B cell (primary cell): ENCODE measurements around the gene PSORS1C1. TPM values are rescaled to one million over a fixed set of nuclear protein-coding genes. Genes with fewer than 3 reads are reported as not detected.
A peak's percentile ranks its signal among the peaks of the same experiment; 100 is the strongest.
"Not testable (repeated sequence)": the region's sequence is repeated elsewhere in the genome, so short reads cannot be mapped to it uniquely, and the experiment has no call there.

Source experiments
- ATAC-seq: fragments of 200-7000 bp; cut with Tn5 transposase; one replicate; pipeline ENCODE4 v1.10.0; 2021; ENCODE audit warnings: low read depth, mild to moderate bottlenecking, moderate number of reproducible peaks, moderate library complexity
- CTCF ChIA-PET: fragments of 350-600 bp; sonication (Branson Sonifier 250); formaldehyde crosslinking; loops from one replicate; lab custom pipeline; 2021; ENCODE audit warnings: antibody characterized with exemption, inconsistent platforms; lab: Charles Lee
- POLR2A ChIA-PET: fragments of 350-600 bp; sonication (Branson Sonifier 250); formaldehyde crosslinking; loops from one replicate; lab custom pipeline; 2021; ENCODE audit warnings: antibody characterized with exemption; lab: Charles Lee
- DNase-seq: peaks from one replicate; pipeline ENCODE4 v3.0.0; 2013
- H2AFZ ChIP-seq: 2 replicates; pipeline ENCODE4 v1.6.1; 2012; ENCODE audit warnings: mild to moderate bottlenecking, low read depth, low read length; ENCODE audit not compliant: insufficient read depth, poor library complexity, severe bottlenecking
- H3K27ac ChIP-seq, 2 donors: 1 replicate in 1 of 2; 2 replicates in 1 of 2; pipeline ENCODE4 v1.5.1; 2012 to 2013; ENCODE audit warnings: low read length in 2 of 2, mild to moderate bottlenecking in 2 of 2, moderate library complexity in 1 of 2
- H3K27me3 ChIP-seq, 4 experiments: fragments of 200-600 bp in 1 of 4; sonication (generic) in 1 of 4; replicated peaks in 1 of 4; 1 replicate in 2 of 4; 2 replicates in 2 of 4; pipeline versions ENCODE4 v1.6.1 to v1.7.0; 2013 to 2016; ENCODE audit warnings: low read length in 3 of 4, mild to moderate bottlenecking in 2 of 4, mixed read lengths in 1 of 4, moderate library complexity in 1 of 4; ENCODE audit not compliant: insufficient read depth in 4 of 4, control insufficient read depth in 3 of 4; ENCODE audit errors: control extremely low read depth in 1 of 4
- H3K36me3 ChIP-seq, 2 experiments: replicated peaks in 1 of 2; 1 replicate in 1 of 2; 2 replicates in 1 of 2; pipeline versions ENCODE4 v1.6.1 to v1.7.1; 2013; ENCODE audit warnings: low read length in 1 of 2; ENCODE audit not compliant: insufficient read depth in 2 of 2, control insufficient read depth in 1 of 2; ENCODE audit errors: control extremely low read depth in 1 of 2, extremely low read depth in 1 of 2
- H3K4me1 ChIP-seq, 2 donors: fragments of 200-600 bp in 1 of 2; sonication (generic) in 1 of 2; 1 replicate in 1 of 2; 2 replicates in 1 of 2; pipeline versions ENCODE4 v1.5.1 to v1.6.1; 2013 to 2017; ENCODE audit warnings: low read length in 2 of 2; ENCODE audit not compliant: control insufficient read depth in 2 of 2, insufficient read depth in 2 of 2
- H3K4me2 ChIP-seq: replicated peaks from 2 replicates; pipeline ENCODE3; 2012; ENCODE audit warnings: mild to moderate bottlenecking, low read depth, low read length; ENCODE audit not compliant: poor library complexity, severe bottlenecking
- H3K4me3 ChIP-seq, 5 experiments: fragments of 200-600 bp in 1 of 5; sonication (generic) in 1 of 5; 1 replicate in 3 of 5; 2 replicates in 2 of 5; pipeline versions ENCODE4 v1.5.1 to v1.7.0; 2011 to 2016; ENCODE audit warnings: low read length in 4 of 5, mild to moderate bottlenecking in 4 of 5, low read depth in 2 of 5, control low read depth in 1 of 5, moderate library complexity in 1 of 5; ENCODE audit not compliant: insufficient read depth in 1 of 5; ENCODE audit errors: control extremely low read depth in 1 of 5, extremely low read depth in 1 of 5
- H3K79me2 ChIP-seq: fragments of 200-600 bp; sonication (generic); one replicate; pipeline ENCODE4 v1.6.0; 2016; ENCODE audit warnings: low read length; ENCODE audit not compliant: control insufficient read depth, insufficient read depth
- H3K9ac ChIP-seq: fragments of 200-600 bp; sonication (generic); 2 replicates; pipeline ENCODE4 v1.6.1; 2017; ENCODE audit warnings: mild to moderate bottlenecking, low read length, moderate library complexity
- H3K9me3 ChIP-seq, 3 donors: one replicate each; pipeline versions ENCODE4 v1.6.1 to v1.7.1; 2013; ENCODE audit warnings: low read length in 2 of 3; ENCODE audit not compliant: control insufficient read depth in 2 of 3, insufficient read depth in 1 of 3; ENCODE audit errors: control extremely low read depth in 1 of 3
- H4K20me1 ChIP-seq: 2 replicates; pipeline ENCODE4 v1.6.0; 2012; ENCODE audit warnings: mild to moderate bottlenecking, low read length; ENCODE audit not compliant: insufficient read depth, control insufficient read depth, poor library complexity, severe bottlenecking
- H3K27ac Mint-ChIP-seq: one replicate; pipeline ENCODE4 v1.8.0; 2021; ENCODE audit warnings: mixed read lengths
- H3K27me3 Mint-ChIP-seq: one replicate; pipeline ENCODE4 v1.8.0; 2021; ENCODE audit warnings: mixed read lengths
- H3K4me1 Mint-ChIP-seq: one replicate; pipeline ENCODE4 v1.8.0; 2021; ENCODE audit warnings: mixed read lengths
- H3K4me3 Mint-ChIP-seq: one replicate; pipeline ENCODE4 v1.8.0; 2021; ENCODE audit warnings: mixed read lengths
- H3K9me3 Mint-ChIP-seq: one replicate; pipeline ENCODE4 v1.8.0; 2022; ENCODE audit warnings: mixed read lengths; ENCODE audit not compliant: insufficient read depth
- EZH2 ChIP-seq: IDR thresholded peaks from 2 replicates; pipeline ENCODE4 v1.6.1; 2012; ENCODE audit warnings: borderline replicate concordance, low read depth, mild to moderate bottlenecking, moderate library complexity, low read length; ENCODE audit not compliant: insufficient read depth, poor library complexity, severe bottlenecking
- WGBS: methylation state at CpG from one replicate; pipeline ENCODE4 v1.1.5; 2013; ENCODE audit warnings: missing lambda C conversion rate; ENCODE audit not compliant: insufficient coverage; 5-methylcytosine and 5-hydroxymethylcytosine counted together
- intact Hi-C: fragments of 100-400 bp; cut with micrococcal nuclease; formaldehyde crosslinking; loops from one replicate; pipeline ENCODE4 v1.10.0; 2022
- polyA plus RNA-seq: library from polyadenylated mRNA; depleted of rRNA; stranded (reverse); fragments of >200 nt; gene quantifications from 2 replicates; pipeline ENCODE4 v1.2.3, GENCODE V29; 2012
- total RNA-seq, 2 donors: library from RNA; stranded (reverse); fragments of 120-200 nt in 1 of 2; gene quantifications; 1 replicate in 1 of 2; 2 replicates in 1 of 2; pipeline versions ENCODE4 v1.2.3 to v1.2.4, GENCODE V29; 2013 to 2022
- TF ChIP-seq, protein P1 (sequence below): fragments of 200-600 bp; IDR thresholded peaks from one replicate; pipeline ENCODE4 v1.8.0; 2022; ENCODE audit warnings: antibody characterized with exemption, mild to moderate bottlenecking

Gene PSORS1C1
- total and polyA plus RNA-seq, 2 donors (not counting 1 experiment from before 2014, with no cell fraction given) = not detected

DNA sequence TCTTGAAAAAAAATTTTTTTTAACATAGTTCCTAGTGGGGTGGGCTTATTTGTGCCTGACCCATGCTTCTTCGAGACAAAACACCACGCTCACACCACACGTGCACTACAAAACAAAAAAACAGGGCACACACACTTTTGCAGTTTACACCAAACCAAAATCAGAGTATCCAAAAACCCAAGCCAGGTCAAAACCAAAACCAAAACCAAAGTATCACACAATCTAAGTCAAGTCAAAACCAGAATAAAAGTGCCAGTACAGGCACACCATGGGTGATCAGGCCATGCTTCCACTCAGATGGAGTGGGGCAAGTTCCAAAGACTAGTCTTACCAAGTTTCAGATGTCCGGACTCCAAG is 71.1 kb downstream of the PSORS1C1 start:
- H3K36me3 ChIP-seq, intact Hi-C loops, CTCF ChIA-PET, H3K27me3 Mint-ChIP-seq, DNase-seq, ATAC-seq, POLR2A ChIA-PET, H3K79me2 ChIP-seq, H4K20me1 ChIP-seq, H3K9me3 ChIP-seq, H3K27me3 ChIP-seq, H3K9me3 Mint-ChIP-seq: not testable (repeated sequence)
- peak overlapping the region in 1 of 2 donors; percentile 77 for H3K27ac ChIP-seq
- peak overlapping the region; percentile 81 for H2AFZ ChIP-seq
- peak overlapping the region; percentile 99 for H3K27ac Mint-ChIP-seq
- peak overlapping the region; percentile 66 for H3K4me3 Mint-ChIP-seq
- H3K4me1 ChIP-seq = peaks cover 6 to 15% of the 10 kb centered on the region in 2 donors
- peak overlapping the region; percentile 30 for H3K4me2 ChIP-seq
- peak overlapping the region; percentile 60 for H3K9ac ChIP-seq
- peaks cover 19% of the 10 kb centered on the region for H3K4me1 Mint-ChIP-seq
- 94% methylated on average over 4 of the region's 4 CpGs for WGBS
- peak overlapping the region in 1 of 5 experiments; percentile 26 for H3K4me3 ChIP-seq

DNA sequence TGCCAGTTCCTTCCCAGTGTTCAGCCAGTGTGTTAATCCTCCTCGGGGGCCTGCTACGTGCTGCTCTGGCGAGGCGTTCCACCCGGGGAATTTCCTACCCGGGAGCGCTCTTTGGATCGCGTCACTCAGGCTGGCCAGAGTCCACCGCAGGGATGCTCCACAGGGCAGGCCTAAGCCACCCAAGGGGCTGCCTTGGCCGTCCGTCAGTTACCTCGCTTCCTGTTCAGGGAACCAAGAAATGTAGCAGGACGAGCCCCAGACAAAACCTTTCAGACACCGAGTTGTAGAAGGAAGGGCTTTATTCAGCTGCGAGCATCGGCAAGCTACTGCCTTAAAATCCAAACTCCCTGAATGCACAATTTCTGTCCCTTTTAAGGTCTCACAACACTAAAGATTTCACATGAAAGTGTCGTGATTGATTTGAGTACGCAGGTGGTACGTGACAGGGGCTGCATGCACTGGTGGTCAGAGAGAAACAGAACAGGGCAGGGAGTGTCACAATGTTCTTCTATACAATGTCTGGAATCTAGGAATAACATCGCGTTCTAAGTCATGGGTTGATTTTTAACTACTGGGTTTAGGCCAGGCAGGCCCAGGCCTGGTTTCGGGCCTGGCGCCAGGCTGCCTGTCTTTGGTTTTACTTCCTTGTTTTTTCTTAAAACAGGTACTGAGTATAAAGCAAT is 71.6 kb downstream of the PSORS1C1 start:
- WGBS = 92% methylated on average over 18 of the region's 24 CpGs
- no peaks in the 10 kb centered on the region for H3K27me3 Mint-ChIP-seq
- ChIA-PET POLR2A (interaction anchor here (0.7 kb wide), 2 partner anchors 21 to 171 kb away, joined by 6 read pairs; no protein-coding TSS in a partner anchor), CTCF (interaction anchor here (0.9 to 1.7 kb wide), 3 partner anchors 49 to 217 kb away, joined by 3 to 10 read pairs (median 3); partner anchors contain the start of genes MICA and PSORS1C2)
- H3K27me3 ChIP-seq = no peaks in the 10 kb centered on the region
- TF ChIP-seq, protein P1, sequence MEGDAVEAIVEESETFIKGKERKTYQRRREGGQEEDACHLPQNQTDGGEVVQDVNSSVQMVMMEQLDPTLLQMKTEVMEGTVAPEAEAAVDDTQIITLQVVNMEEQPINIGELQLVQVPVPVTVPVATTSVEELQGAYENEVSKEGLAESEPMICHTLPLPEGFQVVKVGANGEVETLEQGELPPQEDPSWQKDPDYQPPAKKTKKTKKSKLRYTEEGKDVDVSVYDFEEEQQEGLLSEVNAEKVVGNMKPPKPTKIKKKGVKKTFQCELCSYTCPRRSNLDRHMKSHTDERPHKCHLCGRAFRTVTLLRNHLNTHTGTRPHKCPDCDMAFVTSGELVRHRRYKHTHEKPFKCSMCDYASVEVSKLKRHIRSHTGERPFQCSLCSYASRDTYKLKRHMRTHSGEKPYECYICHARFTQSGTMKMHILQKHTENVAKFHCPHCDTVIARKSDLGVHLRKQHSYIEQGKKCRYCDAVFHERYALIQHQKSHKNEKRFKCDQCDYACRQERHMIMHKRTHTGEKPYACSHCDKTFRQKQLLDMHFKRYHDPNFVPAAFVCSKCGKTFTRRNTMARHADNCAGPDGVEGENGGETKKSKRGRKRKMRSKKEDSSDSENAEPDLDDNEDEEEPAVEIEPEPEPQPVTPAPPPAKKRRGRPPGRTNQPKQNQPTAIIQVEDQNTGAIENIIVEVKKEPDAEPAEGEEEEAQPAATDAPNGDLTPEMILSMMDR = no peak
- no peak for TF ChIP-seq EZH2
- peak overlapping the region; percentile 30 for H3K4me2 ChIP-seq
- peak overlapping the region; percentile 60 for H3K9ac ChIP-seq
- H3K27ac ChIP-seq = peak overlapping the region; percentile 41 to 77
- no peaks in the 10 kb centered on the region for H3K36me3 ChIP-seq
- ATAC-seq (no peak), DNase-seq (peak; percentile 51)
- peak overlapping the region; percentile 81 for H2AFZ ChIP-seq
- peak overlapping the region; percentile 99 for H3K27ac Mint-ChIP-seq
- no peaks in the 10 kb centered on the region for H3K9me3 ChIP-seq
- peak overlapping the region in 1 of 5 experiments; percentile 26 for H3K4me3 ChIP-seq
- no peaks in the 10 kb centered on the region for H3K9me3 Mint-ChIP-seq
- no peaks in the 10 kb centered on the region for H3K79me2 ChIP-seq
- no peaks in the 10 kb centered on the region for H4K20me1 ChIP-seq
- H3K4me1 ChIP-seq = peaks cover 6 to 15% of the 10 kb centered on the region in 2 donors
- peak overlapping the region; percentile 66 for H3K4me3 Mint-ChIP-seq
- H3K4me1 Mint-ChIP-seq = peaks cover 19% of the 10 kb centered on the region
- intact Hi-C loops = no loop called here
